GM18909 (cell line): Measurements from ENCODE around the gene OST4.
"Not testable (repeated sequence)": the region's sequence is repeated elsewhere in the genome, so short reads cannot be mapped to it uniquely, and the experiment has no call there.

Experiments used
- ATAC-seq: cut with Tn5 transposase; IDR thresholded peaks from one replicate; pipeline ENCODE4 v1.9.1; 2021; ENCODE audit warnings: mild to moderate bottlenecking; ENCODE audit not compliant: unreplicated experiment, poor library complexity

The OST4 gene

GRCh38 chr2:27080603-27080936 lies 9.1 kb upstream of the OST4 start:
- ATAC-seq, result no peak

GRCh38 chr2:27080140-27080469 lies 8.7 kb upstream of the OST4 start:
- ATAC-seq, result no peak

GRCh38 chr2:27079233-27080139 lies 8.0 kb upstream of the OST4 start:
- no peak for ATAC-seq

GRCh38 chr2:27078267-27079194 lies 7.1 kb upstream of the OST4 start, which contains the start of gene EMILIN1:
TSS of gene EMILIN1 (plus strand) at chr2:27078615. CDS start at chr2:27079066, 451 bp downstream.
- no peak for ATAC-seq

GRCh38 chr2:27077231-27077630 lies 5.8 kb upstream of the OST4 start:
- no peak for ATAC-seq

- ATAC-seq, result no peak
Measured at GRCh38 chr2:27076323-27076722, 4.9 kb upstream of the OST4 start.

- ATAC-seq, result not testable (repeated sequence)
Measured at GRCh38 chr2:27075566-27075871, 4.1 kb upstream of the OST4 start.

GRCh38 chr2:27074738-27075565 lies 3.5 kb upstream of the OST4 start:
- no peak for ATAC-seq

- ATAC-seq, result no peak
Measured at GRCh38 chr2:27073782-27074181, 2.3 kb upstream of the OST4 start.

- ATAC-seq, result no peak
Measured at GRCh38 chr2:27072920-27073319, 1.5 kb upstream of the OST4 start.

- ATAC-seq, result peak; percentile 12
Measured at GRCh38 chr2:27071990-27072830, 756 bp upstream of the OST4 start.

GRCh38 chr2:27070653-27071276 lies 689 bp downstream of the OST4 start:
- no peak for ATAC-seq

- no peak for ATAC-seq
Measured at GRCh38 chr2:27069961-27070618, 1.4 kb downstream of the OST4 start.

GRCh38 chr2:27069436-27069835 lies 2.0 kb downstream of the OST4 start:
- no peak for ATAC-seq

- no peak for ATAC-seq
Measured at GRCh38 chr2:27067385-27067784, 4.1 kb downstream of the OST4 start.

- no peak for ATAC-seq
Measured at GRCh38 chr2:27065128-27065527, 6.3 kb downstream of the OST4 start.

- ATAC-seq, result no peak
Measured at GRCh38 chr2:27060323-27060722, 11.1 kb downstream of the OST4 start.

GRCh38 chr2:27059141-27059820 lies 12.2 kb downstream of the OST4 start:
- no peak for ATAC-seq
